GM04503 (cell line): ENCODE data around the gene ARL17A.
"Not testable (repeated sequence)": the region's sequence is repeated elsewhere in the genome, so short reads cannot be mapped to it uniquely, and the experiment has no call there.

Experiments
- DNase-seq: peaks from one replicate; pipeline ENCODE4 v3.0.0-alpha.2; 2012; ENCODE audit warnings: low read depth

Gene ARL17A

GRCh38 chr17:46579083-46580075 is at the start of gene ARL17A:
TSS of gene ARL17A (minus strand) at chr17:46579691. CDS start at chr17:46576322, 3,369 bp downstream.
- not testable (repeated sequence) for DNase-seq

- DNase-seq = not testable (repeated sequence)
Measured at GRCh38 chr17:46628753-46629436, 49.4 kb upstream of the ARL17A start.

- not testable (repeated sequence) for DNase-seq
Measured at GRCh38 chr17:46627452-46627851, 48.0 kb upstream of the ARL17A start.

- DNase-seq = not testable (repeated sequence)
Measured at GRCh38 chr17:46624726-46625125, 45.2 kb upstream of the ARL17A start.

GRCh38 chr17:46623790-46624189 is 44.3 kb upstream of the ARL17A start:
- not testable (repeated sequence) for DNase-seq

GRCh38 chr17:46618975-46619374 is 39.5 kb upstream of the ARL17A start:
- not testable (repeated sequence) for DNase-seq

- not testable (repeated sequence) for DNase-seq
Measured at GRCh38 chr17:46617121-46617520, 37.6 kb upstream of the ARL17A start.

- DNase-seq = not testable (repeated sequence)
Measured at GRCh38 chr17:46613876-46614275, 34.4 kb upstream of the ARL17A start.

GRCh38 chr17:46611304-46611703 is 31.8 kb upstream of the ARL17A start:
- not testable (repeated sequence) for DNase-seq

GRCh38 chr17:46603125-46603524 is 23.6 kb upstream of the ARL17A start:
- not testable (repeated sequence) for DNase-seq

- not testable (repeated sequence) for DNase-seq
Measured at GRCh38 chr17:46600767-46601166, 21.3 kb upstream of the ARL17A start.

- not testable (repeated sequence) for DNase-seq
Measured at GRCh38 chr17:46598344-46598931, 18.9 kb upstream of the ARL17A start.

- not testable (repeated sequence) for DNase-seq
Measured at GRCh38 chr17:46591332-46591731, 11.8 kb upstream of the ARL17A start.

- DNase-seq = not testable (repeated sequence)
Measured at GRCh38 chr17:46590157-46591146, 11.0 kb upstream of the ARL17A start, which contains the start of gene NSF. TSS of gene NSF (plus strand) at chr17:46590669. CDS start at chr17:46590776, 107 bp downstream.

- not testable (repeated sequence) for DNase-seq
Measured at GRCh38 chr17:46585444-46585843, 6.0 kb upstream of the ARL17A start.

GRCh38 chr17:46580082-46580481 is 591 bp upstream of the ARL17A start:
- not testable (repeated sequence) for DNase-seq

- DNase-seq = not testable (repeated sequence)
Measured at GRCh38 chr17:46571796-46572195, 7.7 kb downstream of the ARL17A start.

- DNase-seq = not testable (repeated sequence)
Measured at GRCh38 chr17:46566980-46567379, 12.5 kb downstream of the ARL17A start.

GRCh38 chr17:46566284-46566683 is 13.2 kb downstream of the ARL17A start:
- DNase-seq = not testable (repeated sequence)

- not testable (repeated sequence) for DNase-seq
Measured at GRCh38 chr17:46560048-46560447, 19.4 kb downstream of the ARL17A start.

- DNase-seq = not testable (repeated sequence)
Measured at GRCh38 chr17:46559155-46559554, 20.3 kb downstream of the ARL17A start.
